BLaER1 treated with 17β-estradiol and CSF1 and Interleukin-3, amounts not matched to agents 10 nM and 100 nM (cell line): ENCODE data around the gene TOP2B.

Experiments
- H3K27ac ChIP-seq, 11 experiments: shearing (Covaris generic); formaldehyde crosslinking; 2 replicates each; pipeline ENCODE4 v1.8.1; 2022
- H3K27me3 ChIP-seq, 11 experiments: shearing (Covaris generic); formaldehyde crosslinking; 2 replicates each; pipeline ENCODE4 v1.8.1; 2022
- H3K36me3 ChIP-seq, 11 experiments: shearing (Covaris generic); formaldehyde crosslinking; 2 replicates each; pipeline ENCODE4 v1.8.1; 2022
- H3K4me1 ChIP-seq, 10 experiments: shearing (Covaris generic); formaldehyde crosslinking; 2 replicates each; pipeline ENCODE4 v1.8.1; 2022
- H3K4me2 ChIP-seq, 11 experiments: shearing (Covaris generic); formaldehyde crosslinking; 2 replicates each; pipeline ENCODE4 v1.8.1; 2022
- H3K4me3 ChIP-seq, 10 experiments: shearing (Covaris generic); formaldehyde crosslinking; 2 replicates each; pipeline ENCODE4 v1.8.1; 2022
- H3K9ac ChIP-seq, 11 experiments: shearing (Covaris generic); formaldehyde crosslinking; 2 replicates each; pipeline ENCODE4 v1.8.1; 2022
- H3K9me3 ChIP-seq, 11 experiments: shearing (Covaris generic); formaldehyde crosslinking; replicated peaks in 1 of 11; 2 replicates each; pipeline ENCODE4 v1.8.1; 2022
- H4K20me1 ChIP-seq, 11 experiments: shearing (Covaris generic); formaldehyde crosslinking; 2 replicates each; pipeline ENCODE4 v1.8.1; 2022
- Cebpa-rat ChIP-seq, 11 experiments: shearing (Covaris generic); IDR thresholded peaks; 2 replicates each; pipeline ENCODE4 v1.8.1; 2022

TOP2B gene

GRCh38 chr3:25581823-25582222 is 82.9 kb downstream of the TOP2B start:
- no peak for TF ChIP-seq Cebpa-rat (IDR thresholded peaks at IDR 0.05)
- Histone ChIP-seq H3K4me1 (peaks cover 0 to 35% (median 15%) of the 10 kb centered on the region in 10 experiments; a peak in 12 of 20 replicates), H3K4me2 (peak overlapping the region in 5 of 11 experiments; percentile 33 to 44 (median 40); a peak in 8 of 22 replicates), H3K9me3 (no peaks in the 10 kb centered on the region), H3K27ac (peak overlapping the region in 4 of 11 experiments; percentile 34 to 64 (median 54); a peak in 7 of 22 replicates), H4K20me1 (no peaks in the 10 kb centered on the region), H3K9ac (peak overlapping the region in 2 of 11 experiments; percentile 4 to 32; a peak in 2 of 22 replicates), H3K36me3 (no peaks in the 10 kb centered on the region), H3K27me3 (no peaks in the 10 kb centered on the region), H3K4me3 (no peak overlapping the region)

DNA sequence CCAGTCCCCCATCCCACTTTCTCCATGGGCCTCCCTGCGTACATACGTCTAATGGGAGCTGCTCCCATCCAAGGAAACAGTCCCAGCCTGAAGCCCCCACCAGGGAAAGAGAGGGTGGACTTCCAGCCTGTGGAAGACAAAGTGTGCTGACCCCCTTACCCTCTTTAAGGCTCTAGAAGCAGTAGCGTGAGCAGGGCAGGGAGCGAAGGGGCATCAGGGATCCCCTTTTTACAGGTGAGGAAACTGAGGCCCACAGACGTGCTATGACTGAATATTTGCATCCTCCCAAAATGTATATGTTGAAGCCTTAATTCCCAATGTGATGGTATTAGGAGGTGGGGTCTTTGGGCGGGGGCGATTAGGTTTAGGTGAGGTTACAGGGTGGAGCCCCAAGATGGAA is 83.4 kb downstream of the TOP2B start:
- no peaks in the 10 kb centered on the region for H4K20me1 ChIP-seq
- no peaks in the 10 kb centered on the region for H3K9me3 ChIP-seq
- no peaks in the 10 kb centered on the region for H3K27me3 ChIP-seq
- TF ChIP-seq Cebpa-rat (IDR thresholded peaks at IDR 0.05), result no peak
- no peak overlapping the region for H3K4me3 ChIP-seq
- peak overlapping the region in 4 of 11 experiments; percentile 34 to 64 (median 54); a peak in 7 of 22 replicates for H3K27ac ChIP-seq
- peaks cover 0 to 35% (median 15%) of the 10 kb centered on the region in 10 experiments; a peak in 12 of 20 replicates for H3K4me1 ChIP-seq
- H3K4me2 ChIP-seq, result peak overlapping the region in 5 of 11 experiments; percentile 33 to 44 (median 40); a peak in 7 of 22 replicates
- no peaks in the 10 kb centered on the region for H3K36me3 ChIP-seq
- H3K9ac ChIP-seq, result 0 out of 22 replicates have a peak overlapping the region, but pooled peaks of 1 of the 11 experiments have one; percentile 32

GRCh38 chr3:25580534-25580933 is 84.2 kb downstream of the TOP2B start:
- no peak overlapping the region for H3K9ac ChIP-seq
- H3K4me3 ChIP-seq, result no peak overlapping the region
- no peak for TF ChIP-seq Cebpa-rat (IDR thresholded peaks at IDR 0.05)
- no peak overlapping the region for H3K27ac ChIP-seq
- H3K4me1 ChIP-seq, result peaks cover 0 to 31% (median 14%) of the 10 kb centered on the region in 10 experiments; a peak in 12 of 20 replicates
- H3K9me3 ChIP-seq, result no peaks in the 10 kb centered on the region
- H3K36me3 ChIP-seq, result no peaks in the 10 kb centered on the region
- H3K4me2 ChIP-seq, result no peak overlapping the region
- no peaks in the 10 kb centered on the region for H4K20me1 ChIP-seq
- no peaks in the 10 kb centered on the region for H3K27me3 ChIP-seq

DNA sequence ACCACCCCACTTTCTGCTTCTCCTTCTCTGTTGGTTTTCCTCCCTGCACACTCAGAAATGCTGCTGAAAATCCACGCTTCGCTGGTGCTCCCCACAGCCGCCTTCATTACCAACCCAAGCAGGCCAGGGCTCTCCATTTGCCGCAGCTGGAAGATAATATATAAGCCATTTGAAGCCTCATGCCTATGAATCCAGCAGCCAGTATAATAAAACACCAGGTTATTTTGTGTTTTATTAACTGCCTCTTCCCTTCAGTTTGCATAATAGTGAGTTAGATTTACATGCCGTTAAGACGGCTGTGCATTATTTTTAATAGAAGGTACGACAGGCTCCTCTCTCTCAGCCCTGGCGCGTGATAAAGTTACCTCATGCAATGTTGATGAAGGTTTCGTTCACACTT is 86.6 kb downstream of the TOP2B start:
- no peak overlapping the region for H3K4me2 ChIP-seq
- H3K27me3 ChIP-seq, result no peaks in the 10 kb centered on the region
- H3K4me3 ChIP-seq, result no peak overlapping the region
- H4K20me1 ChIP-seq, result no peaks in the 10 kb centered on the region
- no peak for TF ChIP-seq Cebpa-rat (IDR thresholded peaks at IDR 0.05)
- H3K36me3 ChIP-seq, result no peaks in the 10 kb centered on the region
- H3K9me3 ChIP-seq, result no peaks in the 10 kb centered on the region
- no peak overlapping the region for H3K27ac ChIP-seq
- H3K4me1 ChIP-seq, result peaks cover 6 to 18% (median 13%) of the 10 kb centered on the region in 10 experiments; a peak in 16 of 20 replicates
- H3K9ac ChIP-seq, result no peak overlapping the region

- Histone ChIP-seq H3K4me3 (no peak overlapping the region), H3K36me3 (no peaks in the 10 kb centered on the region), H4K20me1 (no peaks in the 10 kb centered on the region), H3K9ac (no peak overlapping the region), H3K4me1 (peaks cover 5 to 13% (median 8%) of the 10 kb centered on the region in 10 experiments; a peak in 16 of 20 replicates), H3K4me2 (no peak overlapping the region), H3K27ac (no peak overlapping the region), H3K9me3 (no peaks in the 10 kb centered on the region), H3K27me3 (no peaks in the 10 kb centered on the region)
- no peak for TF ChIP-seq Cebpa-rat (IDR thresholded peaks at IDR 0.05)
Observed at GRCh38 chr3:25576831-25577454, 87.8 kb downstream of the TOP2B start.

GRCh38 chr3:25576146-25576545 is 88.6 kb downstream of the TOP2B start:
- Histone ChIP-seq H3K36me3 (no peaks in the 10 kb centered on the region), H3K27me3 (no peaks in the 10 kb centered on the region), H3K27ac (no peak overlapping the region), H3K4me2 (no peak overlapping the region), H3K9me3 (no peaks in the 10 kb centered on the region), H4K20me1 (no peaks in the 10 kb centered on the region), H3K4me3 (no peak overlapping the region), H3K9ac (no peak overlapping the region), H3K4me1 (peaks cover 0 to 13% (median 6%) of the 10 kb centered on the region in 10 experiments; a peak in 9 of 20 replicates)
- no peak for TF ChIP-seq Cebpa-rat (IDR thresholded peaks at IDR 0.05)

GRCh38 chr3:25575001-25575400 is 89.7 kb downstream of the TOP2B start:
- Histone ChIP-seq H3K4me2 (no peak overlapping the region), H4K20me1 (no peaks in the 10 kb centered on the region), H3K9me3 (no peaks in the 10 kb centered on the region), H3K9ac (no peak overlapping the region), H3K36me3 (no peaks in the 10 kb centered on the region), H3K4me1 (peaks cover 0 to 19% (median 10%) of the 10 kb centered on the region in 10 experiments; a peak in 14 of 20 replicates), H3K27ac (no peak overlapping the region), H3K27me3 (no peaks in the 10 kb centered on the region), H3K4me3 (no peak overlapping the region)
- TF ChIP-seq Cebpa-rat (IDR thresholded peaks at IDR 0.05), result no peak

GRCh38 chr3:25574172-25574765 is 90.4 kb downstream of the TOP2B start:
- Histone ChIP-seq H3K9me3 (no peaks in the 10 kb centered on the region), H3K4me2 (no peak overlapping the region), H3K27ac (no peak overlapping the region), H3K4me1 (peaks cover 0 to 26% (median 17%) of the 10 kb centered on the region in 10 experiments; a peak in 15 of 20 replicates), H3K9ac (no peak overlapping the region), H3K4me3 (no peak overlapping the region), H3K36me3 (no peaks in the 10 kb centered on the region), H3K27me3 (no peaks in the 10 kb centered on the region), H4K20me1 (no peaks in the 10 kb centered on the region)
- TF ChIP-seq Cebpa-rat (IDR thresholded peaks at IDR 0.05), result no peak

DNA sequence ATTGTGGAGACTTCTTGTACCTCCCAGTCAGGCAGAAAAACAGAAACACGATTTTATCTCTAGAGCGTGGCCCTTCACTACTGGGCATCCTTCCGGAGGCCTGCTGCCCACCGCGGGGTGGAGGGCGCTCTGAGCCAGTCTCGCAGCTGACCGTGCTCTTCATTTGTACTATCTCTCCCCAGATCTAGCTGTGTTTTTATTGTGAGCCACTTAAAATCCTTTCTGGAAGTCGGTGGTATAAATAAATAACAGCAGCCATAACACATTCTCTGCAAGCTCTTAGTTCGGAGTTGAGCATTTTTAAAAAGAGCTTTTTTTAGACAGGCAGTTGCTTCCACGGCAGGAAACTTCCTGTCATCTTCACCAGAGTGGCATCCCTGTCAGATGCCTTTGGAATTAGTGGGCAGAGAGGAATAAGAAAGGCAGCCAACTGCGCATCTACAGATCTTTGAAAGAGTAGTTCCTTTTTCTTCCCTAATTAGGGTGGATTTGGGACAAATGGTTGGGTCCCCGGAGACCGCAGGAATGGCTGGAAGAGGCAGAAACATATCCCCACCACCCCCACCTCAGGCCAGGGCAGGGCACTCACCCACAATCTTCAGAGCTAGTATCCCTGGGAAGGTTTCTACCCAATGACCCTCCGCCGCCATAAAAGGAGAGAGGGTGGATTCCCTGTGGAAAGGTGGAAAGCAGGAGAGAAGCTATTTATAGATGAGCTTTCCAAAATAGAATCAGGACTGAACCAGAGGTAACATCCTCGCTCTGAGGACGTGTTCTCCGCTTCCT is 91.1 kb downstream of the TOP2B start:
- Histone ChIP-seq H3K9ac (no peak overlapping the region), H3K9me3 (no peaks in the 10 kb centered on the region)

More for the DNA sequence above, 91.1 kb downstream of the TOP2B start:
- TF ChIP-seq Cebpa-rat (IDR thresholded peaks at IDR 0.05), result no peak
- no peaks in the 10 kb centered on the region for H3K27me3 ChIP-seq
- H3K27ac ChIP-seq, result no peak overlapping the region
- H3K4me1 ChIP-seq, result peaks cover 3 to 33% (median 24%) of the 10 kb centered on the region in 10 experiments; a peak in 18 of 20 replicates
- H4K20me1 ChIP-seq, result no peaks in the 10 kb centered on the region
- peak overlapping the region in 4 of 11 experiments; percentile 4 to 17 (median 14); a peak in 1 of 22 replicates for H3K4me2 ChIP-seq
- H3K4me3 ChIP-seq, result no peak overlapping the region
- H3K36me3 ChIP-seq, result no peaks in the 10 kb centered on the region
